GDM1 (cell line): ENCODE data around the gene NRG2.

Source experiments
- DNase-seq: peaks from one replicate; lab custom pipeline; 2025; lab: John Stamatoyannopoulos, UW

NRG2 gene

GRCh38 chr5:139946440-139946839, 96.7 kb downstream of the NRG2 start:
- no peak for DNase-seq

DNA sequence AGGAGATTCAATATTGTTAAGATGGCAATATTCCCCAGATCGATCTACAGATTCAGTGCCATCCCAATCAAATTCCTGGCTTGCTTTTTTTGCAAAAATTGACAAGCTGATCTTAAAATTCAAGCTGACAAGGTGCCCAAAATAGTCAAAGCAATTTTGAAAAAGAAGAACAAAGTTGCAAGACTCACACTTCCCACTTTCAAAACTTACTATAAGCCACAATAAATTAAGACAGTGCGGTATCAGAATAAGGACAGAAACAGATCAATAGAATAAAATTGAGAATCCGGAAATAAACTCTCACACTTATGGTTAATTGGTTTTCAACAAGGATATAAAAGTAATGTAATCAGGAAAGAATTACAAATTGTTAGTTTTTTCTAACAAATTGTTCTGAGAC, 97.1 kb downstream of the NRG2 start:
- DNase-seq = no peak

GRCh38 chr5:139942243-139942642, 100.9 kb downstream of the NRG2 start:
- no peak for DNase-seq

DNA sequence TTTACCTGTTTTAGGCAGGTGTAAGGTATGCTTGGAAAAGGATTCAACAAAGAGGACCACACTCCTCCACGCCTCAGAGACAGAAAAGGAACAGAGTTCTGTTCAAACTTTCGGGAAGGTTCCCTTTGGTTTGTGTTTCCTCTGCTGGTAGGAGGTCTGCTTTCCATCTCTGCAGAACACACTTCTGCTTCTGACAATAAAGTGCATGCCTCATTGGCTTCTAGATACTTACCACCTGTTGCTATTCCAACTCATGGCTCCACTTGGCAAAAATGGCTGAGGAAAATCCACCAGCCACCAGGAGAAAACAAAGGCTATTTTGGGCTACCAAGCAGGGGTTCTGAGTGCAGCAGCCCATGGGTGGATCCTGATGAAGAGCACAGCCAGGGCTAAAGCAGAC, 112.7 kb downstream of the NRG2 start:
- no peak for DNase-seq

DNA sequence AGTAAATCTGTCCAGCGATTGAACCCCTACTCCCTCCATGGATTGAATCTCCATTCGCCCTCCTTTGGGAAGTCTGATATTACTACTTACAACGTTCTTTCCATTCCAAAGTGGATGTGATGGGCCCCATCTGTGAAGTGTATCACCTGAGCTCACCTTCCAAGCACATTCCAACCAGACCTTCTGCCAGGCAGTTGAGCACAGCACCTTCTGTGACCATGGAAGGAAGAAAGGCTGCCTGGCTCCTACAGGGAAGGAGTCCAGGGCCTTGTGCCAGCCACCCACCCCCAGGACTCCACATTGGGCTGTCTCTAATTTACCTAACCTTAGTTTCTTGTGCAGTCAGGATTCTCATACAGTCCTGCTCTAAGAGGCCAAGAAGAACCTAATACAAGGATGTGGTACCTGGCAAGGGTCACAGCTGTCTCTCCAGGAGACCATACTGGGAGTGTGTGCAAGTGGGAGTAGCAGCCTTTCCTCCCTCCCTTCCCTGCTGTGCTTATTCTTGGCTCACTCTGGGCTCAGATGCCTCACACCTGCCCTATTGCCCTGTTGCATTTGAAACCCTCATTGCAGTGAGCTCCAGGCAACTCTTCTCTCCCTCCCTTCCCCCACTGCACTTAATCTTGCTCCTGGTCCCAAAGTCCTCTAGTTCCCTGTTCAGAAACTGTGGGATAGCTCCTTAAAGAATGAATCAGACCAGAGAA, 116.1 kb downstream of the NRG2 start:
- no peak for DNase-seq

DNA sequence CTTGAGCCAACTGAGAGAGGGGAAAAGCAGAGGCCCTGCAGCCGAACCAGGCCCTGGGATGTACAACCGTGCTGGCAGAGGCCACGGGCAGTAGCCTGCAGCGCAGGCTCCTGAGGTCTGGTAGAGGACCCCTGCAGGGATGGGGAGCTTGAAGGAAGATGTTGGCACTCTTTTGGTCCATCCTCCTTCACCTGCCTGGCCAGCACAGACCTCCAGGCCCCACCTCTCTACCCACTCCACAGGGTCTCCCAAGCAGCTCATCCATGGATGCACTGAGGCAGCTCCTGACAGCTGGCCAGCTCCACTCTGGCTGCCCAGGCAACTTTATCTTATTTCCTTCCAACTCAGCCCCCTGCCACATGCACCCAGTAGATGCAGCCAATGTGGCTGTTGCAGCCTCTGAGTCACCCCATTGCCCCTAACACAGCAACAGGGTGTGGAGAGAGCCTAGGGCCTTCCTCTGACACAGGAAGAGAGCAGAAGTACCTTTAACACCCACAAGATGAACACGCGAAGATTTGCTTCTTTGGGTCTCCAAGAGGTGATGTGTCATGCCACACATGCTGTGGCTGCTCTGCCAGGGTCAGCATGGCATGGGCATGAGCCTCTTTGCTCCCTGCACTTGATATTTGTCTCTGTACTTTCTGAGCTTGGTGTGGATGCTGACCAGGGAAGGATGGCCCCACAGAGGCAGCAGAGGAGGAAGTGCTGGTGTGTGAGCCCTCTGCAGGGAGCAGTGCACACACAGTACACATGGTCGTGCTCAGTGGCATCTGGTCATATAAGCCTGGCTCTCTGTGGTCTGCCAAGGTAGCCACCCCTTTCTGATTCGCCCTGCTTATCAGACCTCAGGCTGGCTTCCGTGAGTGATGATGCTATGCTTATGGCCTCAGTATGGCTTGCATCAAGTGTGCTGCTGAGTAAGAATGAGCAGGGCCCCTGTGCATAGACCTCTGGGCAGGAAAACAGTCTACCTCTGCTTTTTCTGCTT, 117.2 kb downstream of the NRG2 start:
- DNase-seq = no peak

GRCh38 chr5:139925216-139925562, 117.9 kb downstream of the NRG2 start:
- no peak for DNase-seq

GRCh38 chr5:139924294-139925215, 118.5 kb downstream of the NRG2 start:
- no peak for DNase-seq

DNA sequence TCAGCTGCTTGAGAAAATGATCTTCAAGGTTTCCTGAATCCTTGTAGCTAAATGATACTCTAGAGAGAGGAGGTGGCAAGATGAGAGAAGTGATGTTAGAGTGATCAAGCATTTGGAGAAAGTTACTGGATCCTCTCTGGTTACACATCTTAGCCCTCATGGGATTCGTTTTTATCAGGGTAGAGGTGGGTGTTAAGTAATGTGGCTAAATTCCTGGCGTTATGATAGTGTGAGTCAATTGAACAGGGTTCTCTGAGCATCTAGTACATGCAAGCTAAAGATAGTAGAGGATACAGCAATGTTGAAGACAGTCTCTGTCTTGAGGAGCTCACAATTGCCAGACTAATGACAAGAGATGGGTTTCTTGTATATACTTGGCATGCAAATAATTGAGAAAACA, 123.8 kb downstream of the NRG2 start:
- DNase-seq = no peak

DNA sequence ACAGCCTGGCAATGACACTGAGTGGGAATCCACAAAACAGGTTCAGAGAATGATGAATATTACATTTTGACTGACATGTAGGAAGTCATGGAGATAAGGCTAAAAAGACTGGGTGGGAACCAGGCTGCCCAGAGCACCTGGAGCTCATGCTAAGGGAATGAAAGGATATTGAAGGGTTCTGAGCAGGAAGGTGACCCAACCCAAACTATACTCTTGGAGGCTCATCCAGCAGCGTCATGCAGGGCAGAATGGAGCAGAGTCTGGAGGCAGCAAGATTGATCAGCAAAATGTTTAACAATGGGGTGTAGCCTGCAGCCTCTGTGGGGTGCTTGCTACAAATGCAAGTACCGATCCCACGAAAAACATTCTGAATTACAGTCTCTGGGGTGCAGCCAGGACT, 127.3 kb downstream of the NRG2 start:
- no peak for DNase-seq

DNA sequence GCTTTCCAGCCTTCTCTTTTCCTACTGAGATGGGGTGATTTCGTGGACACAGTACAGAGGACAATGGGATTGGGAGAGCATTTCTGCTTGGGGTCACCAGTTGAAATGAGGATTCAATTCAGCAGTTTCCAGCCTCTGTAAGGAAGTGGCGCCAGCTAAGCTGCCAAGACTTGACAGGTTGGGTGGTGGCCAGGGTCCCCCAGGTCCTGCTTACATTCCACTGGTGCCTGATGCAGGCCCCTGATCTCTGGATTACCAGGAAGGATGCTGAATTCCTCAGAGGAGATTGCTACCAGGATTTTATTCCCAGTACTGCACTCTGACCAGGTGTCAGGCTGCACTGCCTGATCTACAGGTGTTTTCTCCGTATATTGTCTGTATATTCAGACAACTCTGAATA, 127.8 kb downstream of the NRG2 start:
- DNase-seq = no peak

DNA sequence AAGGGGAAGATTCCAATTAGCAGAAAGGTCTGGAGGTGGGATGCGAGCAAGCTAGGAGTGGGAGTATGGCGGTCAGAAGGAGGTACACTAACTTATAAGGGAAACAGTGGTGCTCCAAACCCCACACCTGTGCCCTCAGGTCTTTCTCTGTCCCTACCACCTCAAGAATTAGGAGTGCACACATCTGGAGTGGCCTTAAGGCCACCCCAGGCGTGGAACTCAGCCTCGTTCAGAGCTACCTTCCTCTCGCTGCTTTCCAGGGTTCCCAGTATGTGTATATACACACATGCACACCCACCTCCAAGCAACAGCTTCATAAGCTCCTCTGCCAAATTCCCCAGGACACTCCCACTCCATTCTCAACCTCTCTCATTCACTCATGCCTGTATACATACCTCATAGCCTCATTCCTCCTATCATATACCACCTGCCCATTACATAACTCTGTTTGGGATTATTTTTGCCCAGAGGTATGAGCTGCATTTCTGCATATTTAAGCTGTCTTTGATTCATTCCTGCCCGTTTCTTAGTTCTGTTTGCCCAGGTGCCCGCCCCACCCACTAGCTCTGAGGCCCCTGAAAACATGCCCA, 128.8 kb downstream of the NRG2 start:
- no peak for DNase-seq

- no peak for DNase-seq
Measured at GRCh38 chr5:139912804-139913203, 130.3 kb downstream of the NRG2 start.

DNA sequence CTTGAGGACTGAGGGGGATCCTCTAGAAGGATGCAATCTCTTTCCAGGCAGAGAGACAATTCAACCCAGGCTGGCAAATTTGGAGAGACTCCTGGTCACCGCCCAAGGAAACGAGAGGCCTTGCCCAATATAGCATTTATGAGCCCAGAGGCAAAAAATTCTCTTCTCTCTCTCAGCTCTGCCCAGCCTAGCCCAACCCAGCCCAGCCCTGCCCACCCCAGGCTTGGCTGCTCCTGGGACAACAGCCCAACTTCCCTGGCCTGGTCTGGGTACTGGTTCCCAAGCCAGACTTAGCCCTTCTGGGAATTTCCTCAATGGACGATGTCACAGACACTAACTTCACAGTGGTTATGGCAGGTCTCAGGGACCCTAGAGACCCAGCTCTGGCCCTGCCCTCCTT, 130.9 kb downstream of the NRG2 start:
- no peak for DNase-seq

DNA sequence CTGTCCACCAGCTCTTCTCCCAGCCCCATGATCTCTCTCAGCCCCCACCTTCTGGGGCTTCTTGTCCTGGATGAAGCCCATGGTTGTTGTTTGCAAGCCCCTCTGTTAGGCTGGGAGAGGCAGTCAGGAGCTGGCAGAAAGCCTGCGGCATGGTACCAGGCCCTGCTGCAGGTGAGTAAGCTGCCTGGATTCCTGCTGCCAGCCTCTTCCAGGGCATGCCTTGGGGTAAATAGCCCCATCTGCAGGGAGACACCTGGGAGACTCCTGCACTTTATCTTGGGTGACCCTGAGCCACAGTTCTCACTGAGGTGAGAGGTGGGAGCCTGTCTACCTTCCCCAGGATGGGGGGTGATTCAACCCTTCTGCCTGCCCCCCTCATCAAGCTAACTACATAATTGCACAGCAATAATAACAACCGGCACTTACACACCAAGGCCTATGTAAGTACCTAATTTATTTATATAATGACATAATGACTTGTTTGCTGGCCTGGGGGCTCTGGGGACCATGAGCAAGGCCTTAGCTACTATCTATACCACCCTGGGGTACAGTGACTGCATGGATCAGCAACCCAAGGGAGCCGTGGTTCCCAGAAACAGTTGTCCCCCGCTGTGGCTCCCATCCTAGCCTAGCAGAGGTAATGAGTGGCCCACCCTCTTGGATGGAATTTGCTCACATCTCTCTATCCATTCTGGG, 131.5 kb downstream of the NRG2 start:
- DNase-seq = no peak

DNA sequence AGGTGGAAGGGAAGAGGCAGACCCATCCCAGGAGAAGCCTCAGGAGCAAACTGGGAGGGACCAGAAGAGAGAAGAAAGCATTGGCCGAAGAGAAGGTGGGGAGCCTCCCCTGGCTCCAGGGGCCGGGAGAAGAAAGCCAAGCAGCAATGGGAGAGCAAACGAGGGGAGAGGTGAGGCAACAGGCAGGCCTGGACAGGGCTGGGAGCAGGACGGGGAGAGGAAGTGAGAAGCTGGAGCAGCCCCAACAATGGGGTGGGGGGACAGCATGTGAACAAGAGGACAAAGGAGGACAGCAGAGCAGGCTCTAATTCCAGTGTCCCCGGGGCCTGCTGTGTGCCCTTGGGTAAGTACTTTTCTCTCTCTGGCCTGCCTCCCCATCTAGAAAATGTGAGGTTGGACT, 132.2 kb downstream of the NRG2 start:
- no peak for DNase-seq

DNA sequence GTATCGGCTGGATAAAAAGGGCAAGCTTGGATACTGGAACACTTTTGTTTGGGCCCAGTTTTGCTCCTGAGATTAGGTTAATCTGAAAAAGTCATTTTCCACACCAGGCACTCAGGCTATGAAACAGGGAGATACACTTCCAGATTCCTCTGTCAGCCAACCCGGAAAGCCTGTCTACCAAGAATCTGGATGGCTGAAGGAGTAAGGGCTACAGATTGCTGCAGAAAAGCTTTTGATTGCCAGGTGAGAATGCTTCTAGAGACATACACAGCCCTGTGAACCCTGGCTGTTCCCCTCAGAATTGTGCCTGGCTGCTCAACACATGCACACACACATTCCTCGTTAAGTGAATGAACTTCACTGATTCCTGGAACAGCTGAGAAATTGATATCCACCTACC, 133.1 kb downstream of the NRG2 start:
- DNase-seq = no peak

DNA sequence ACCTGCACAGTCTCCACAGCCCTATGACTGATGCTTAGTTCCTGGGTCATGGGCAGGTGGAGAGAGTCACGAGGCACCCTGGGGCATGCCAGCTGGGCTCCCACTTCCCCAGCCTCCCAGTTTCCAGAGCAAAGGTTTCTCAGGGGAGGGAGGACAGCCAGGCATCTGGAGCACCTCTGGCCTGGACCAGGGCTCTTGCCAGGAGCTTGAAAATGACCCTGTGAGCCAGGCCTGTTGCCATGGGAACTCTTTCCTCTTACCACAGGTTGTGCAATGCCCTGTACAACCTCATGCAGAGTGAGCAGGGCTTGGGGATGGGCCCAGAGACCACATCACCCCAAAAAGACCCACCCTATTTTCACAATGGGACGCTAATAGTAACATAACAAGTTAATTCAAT, 134.3 kb downstream of the NRG2 start:
- DNase-seq = no peak

DNA sequence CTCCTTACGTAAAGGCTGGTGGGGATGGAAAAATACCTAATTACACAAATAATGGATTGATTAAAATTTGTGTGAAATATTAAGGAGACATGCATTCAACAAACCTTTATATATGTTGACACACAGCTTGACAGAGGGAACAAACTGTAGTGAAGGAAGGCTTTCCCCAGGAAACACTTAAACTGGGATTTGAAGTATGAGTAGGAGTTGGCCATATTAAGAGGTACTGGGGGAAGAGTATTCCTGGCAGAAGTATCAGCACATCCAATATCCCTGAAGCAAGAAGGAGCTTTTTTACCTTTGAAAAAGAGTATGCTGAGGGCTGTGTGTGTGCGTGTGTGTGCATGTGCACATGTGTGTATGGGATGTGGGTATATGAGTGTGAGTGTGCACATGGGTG, 136.4 kb downstream of the NRG2 start:
- no peak for DNase-seq

DNA sequence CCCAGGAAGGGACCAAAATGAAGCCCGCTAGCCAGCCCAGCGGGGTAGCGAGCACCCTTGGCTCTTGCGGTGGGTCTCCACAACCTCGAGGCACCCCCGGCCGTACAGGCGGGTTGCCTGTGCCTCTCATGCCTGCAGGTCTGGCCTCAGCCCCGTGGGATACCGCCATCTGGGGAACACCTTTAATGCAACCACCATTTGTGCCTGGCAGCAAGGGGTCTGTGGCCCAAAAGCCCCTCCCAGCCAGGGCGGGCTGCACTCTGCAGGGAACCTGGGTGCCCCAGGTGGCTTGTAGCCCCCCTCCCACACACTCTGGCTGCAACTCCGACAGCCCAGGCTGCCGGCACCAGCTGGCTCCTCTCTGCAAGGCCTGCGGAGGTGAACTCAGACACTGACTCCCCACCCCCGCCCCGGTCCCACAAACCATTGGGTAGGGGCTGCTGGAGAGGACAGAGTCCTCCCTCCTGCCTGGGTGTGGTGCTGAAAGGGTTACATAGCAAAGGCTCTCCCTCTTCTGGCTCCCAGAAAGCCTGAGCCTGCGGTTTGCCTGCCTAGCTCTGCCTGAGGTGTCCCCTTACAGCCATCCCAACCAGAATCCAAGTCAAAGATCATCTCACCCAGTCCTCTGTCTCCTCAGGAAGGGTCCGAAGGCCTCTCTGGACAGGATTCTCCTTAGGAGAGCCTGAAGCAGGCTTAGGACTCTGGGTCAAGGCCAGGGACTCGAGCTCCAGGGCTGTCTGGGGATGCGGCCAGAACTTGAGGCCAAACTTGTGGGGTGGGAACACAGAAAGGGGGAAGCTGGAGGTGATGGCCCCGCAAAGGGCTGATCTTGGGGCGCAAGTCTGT, 138.1 kb downstream of the NRG2 start:
- no peak for DNase-seq

DNA sequence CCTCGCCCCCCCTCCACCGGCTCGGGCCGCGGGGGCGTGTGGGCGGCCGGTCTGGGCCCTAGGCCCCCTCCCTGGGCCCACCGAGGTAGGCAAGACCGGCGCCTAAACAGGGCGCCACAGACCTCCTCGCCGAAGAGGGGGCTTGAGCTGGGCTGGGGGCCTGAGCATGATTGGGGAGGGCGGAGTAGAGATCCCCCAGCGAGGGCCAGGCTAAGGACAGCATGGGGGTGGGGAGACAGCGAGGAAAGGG, 138.6 kb downstream of the NRG2 start:
- no peak for DNase-seq
